ENCODE data around the gene NAV2.

GRCh38 chr11:19924311-19924710, 211.7 kb downstream of the NAV2 start:
- TF ChIP-seq POLR2A (IDR thresholded peaks at IDR 0.05; ENCODE audit: borderline replicate concordance, extremely low read depth, insufficient read depth, insufficient read length) = no peak
- TF ChIP-seq, protein P1, sequence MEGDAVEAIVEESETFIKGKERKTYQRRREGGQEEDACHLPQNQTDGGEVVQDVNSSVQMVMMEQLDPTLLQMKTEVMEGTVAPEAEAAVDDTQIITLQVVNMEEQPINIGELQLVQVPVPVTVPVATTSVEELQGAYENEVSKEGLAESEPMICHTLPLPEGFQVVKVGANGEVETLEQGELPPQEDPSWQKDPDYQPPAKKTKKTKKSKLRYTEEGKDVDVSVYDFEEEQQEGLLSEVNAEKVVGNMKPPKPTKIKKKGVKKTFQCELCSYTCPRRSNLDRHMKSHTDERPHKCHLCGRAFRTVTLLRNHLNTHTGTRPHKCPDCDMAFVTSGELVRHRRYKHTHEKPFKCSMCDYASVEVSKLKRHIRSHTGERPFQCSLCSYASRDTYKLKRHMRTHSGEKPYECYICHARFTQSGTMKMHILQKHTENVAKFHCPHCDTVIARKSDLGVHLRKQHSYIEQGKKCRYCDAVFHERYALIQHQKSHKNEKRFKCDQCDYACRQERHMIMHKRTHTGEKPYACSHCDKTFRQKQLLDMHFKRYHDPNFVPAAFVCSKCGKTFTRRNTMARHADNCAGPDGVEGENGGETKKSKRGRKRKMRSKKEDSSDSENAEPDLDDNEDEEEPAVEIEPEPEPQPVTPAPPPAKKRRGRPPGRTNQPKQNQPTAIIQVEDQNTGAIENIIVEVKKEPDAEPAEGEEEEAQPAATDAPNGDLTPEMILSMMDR (IDR thresholded peaks at IDR 0.05 in 2 of 3, conservative IDR thresholded peaks at IDR 0.05 in 1 of 3; ENCODE audit: borderline replicate concordance in 1 of 3, insufficient read depth in 1 of 3, low read depth in 2 of 3, low read length in 2 of 3) = no peak
- TF ChIP-seq EZH2 (IDR thresholded peaks at IDR 0.05) = no peak
- no peak for TF ChIP-seq RAD21 (IDR thresholded peaks at IDR 0.05; ENCODE audit: low read depth)
- no peak for TF ChIP-seq EZH2phosphoT487 (IDR thresholded peaks at IDR 0.05; ENCODE audit: borderline replicate concordance)
- no peak for TF ChIP-seq POLR2AphosphoS5 (IDR thresholded peaks at IDR 0.05; ENCODE audit: low read depth, low read length)
- no peak for TF ChIP-seq EGR1 (IDR thresholded peaks at IDR 0.05; ENCODE audit: low read depth)
- TF ChIP-seq, protein P2, sequence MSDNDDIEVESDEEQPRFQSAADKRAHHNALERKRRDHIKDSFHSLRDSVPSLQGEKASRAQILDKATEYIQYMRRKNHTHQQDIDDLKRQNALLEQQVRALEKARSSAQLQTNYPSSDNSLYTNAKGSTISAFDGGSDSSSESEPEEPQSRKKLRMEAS (IDR thresholded peaks at IDR 0.05) = no peak
- TF ChIP-seq FOSL1 (IDR thresholded peaks at IDR 0.05; ENCODE audit: low read depth) = no peak
- no peak for TF ChIP-seq TCF7L2 (IDR thresholded peaks at IDR 0.05; ENCODE audit: borderline replicate concordance, extremely low read depth, insufficient read depth, insufficient read length)
- TF ChIP-seq, protein P3, sequence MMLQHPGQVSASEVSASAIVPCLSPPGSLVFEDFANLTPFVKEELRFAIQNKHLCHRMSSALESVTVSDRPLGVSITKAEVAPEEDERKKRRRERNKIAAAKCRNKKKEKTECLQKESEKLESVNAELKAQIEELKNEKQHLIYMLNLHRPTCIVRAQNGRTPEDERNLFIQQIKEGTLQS (IDR thresholded peaks at IDR 0.05) = no peak
- no peak for TF ChIP-seq SP1 (IDR thresholded peaks at IDR 0.05; ENCODE audit: low read depth)
- no peak for TF ChIP-seq JUND (IDR thresholded peaks at IDR 0.05)
- TF ChIP-seq YY1 (IDR thresholded peaks at IDR 0.05; ENCODE audit: extremely low read depth, insufficient replicate concordance, low read depth, low read length) = no peak

All from HCT116 (cell line).